Keratinocyte (primary cell): ENCODE measurements around the gene ABAT. TPM values are rescaled to one million over a fixed set of nuclear protein-coding genes. Genes with fewer than 3 reads are reported as not detected.

Source experiments
- DNase-seq: peaks from one replicate; pipeline ENCODE4 v3.0.0-alpha.2; 2011; ENCODE audit warnings: low read depth, missing footprints, low spot score
- FAIRE-seq: peaks from 2 replicates; lab custom pipeline; 2011; peaks lifted over from hg19 to GRCh38; lab: Jason Lieb, UNC
- H2AFZ ChIP-seq: 2 replicates; pipeline ENCODE4 v1.6.0; 2012; ENCODE audit warnings: low read length, control low read depth, inconsistent platforms; ENCODE audit not compliant: control insufficient read depth
- H3K27ac ChIP-seq: 2 replicates; pipeline ENCODE4 v1.5.1; 2011; ENCODE audit warnings: low read length; ENCODE audit not compliant: control insufficient read depth, insufficient read depth
- H3K27me3 ChIP-seq: 3 replicates; pipeline ENCODE4 v1.6.0; 2011; ENCODE audit warnings: low read length; ENCODE audit not compliant: control insufficient read depth, insufficient read depth; ENCODE audit errors: extremely low read depth
- H3K36me3 ChIP-seq, 2 experiments: 2 replicates in 1 of 2; 3 replicates in 1 of 2; pipeline ENCODE4 v1.5.1; 2011; ENCODE audit warnings: low read length in 2 of 2, mild to moderate bottlenecking in 1 of 2; ENCODE audit not compliant: control insufficient read depth in 2 of 2, insufficient read depth in 2 of 2; ENCODE audit errors: extremely low read depth in 1 of 2
- H3K4me1 ChIP-seq: 3 replicates; pipeline ENCODE4 v1.5.1; 2011; ENCODE audit warnings: low read length; ENCODE audit not compliant: control insufficient read depth, insufficient read depth; ENCODE audit errors: extremely low read depth
- H3K4me2 ChIP-seq: 3 replicates; pipeline ENCODE4 v1.6.0; 2011; ENCODE audit warnings: low read depth, low read length; ENCODE audit not compliant: control insufficient read depth, insufficient read depth; ENCODE audit errors: extremely low read depth
- H3K4me3 ChIP-seq, 3 experiments: fragments of 200-600 bp in 1 of 3; sonication (generic) in 1 of 3; 2 replicates in 2 of 3; 3 replicates in 1 of 3; pipeline ENCODE4 v1.5.1; 2011 to 2016; ENCODE audit warnings: low read length in 3 of 3, mild to moderate bottlenecking in 3 of 3, control low read depth in 2 of 3, inconsistent platforms in 1 of 3, low read depth in 1 of 3, mixed read lengths in 1 of 3, mixed run types in 1 of 3, moderate library complexity in 1 of 3; ENCODE audit not compliant: control insufficient read depth in 2 of 3, insufficient read depth in 2 of 3; ENCODE audit errors: extremely low read depth in 1 of 3
- H3K79me2 ChIP-seq: 2 replicates; pipeline ENCODE4 v1.6.0; 2012; ENCODE audit warnings: low read length; ENCODE audit not compliant: control insufficient read depth, insufficient read depth
- H3K9ac ChIP-seq: 3 replicates; pipeline ENCODE4 v1.6.0; 2011; ENCODE audit warnings: low read length; ENCODE audit not compliant: control insufficient read depth, insufficient read depth; ENCODE audit errors: extremely low read depth
- H3K9me1 ChIP-seq: 3 replicates; pipeline ENCODE4 v1.6.0; 2011; ENCODE audit warnings: low read length; ENCODE audit not compliant: control insufficient read depth, insufficient read depth; ENCODE audit errors: extremely low read depth
- H3K9me3 ChIP-seq: 2 replicates; pipeline ENCODE4 v1.5.1; 2012; ENCODE audit warnings: low read depth, low read length; ENCODE audit not compliant: control insufficient read depth
- H4K20me1 ChIP-seq: 3 replicates; pipeline ENCODE4 v1.6.0; 2011; ENCODE audit warnings: low read length; ENCODE audit not compliant: control insufficient read depth, insufficient read depth; ENCODE audit errors: extremely low read depth
- EZH2 ChIP-seq: IDR thresholded peaks from one replicate; pipeline ENCODE4 v1.6.1; 2012; ENCODE audit warnings: inconsistent platforms, mild to moderate bottlenecking, low read length, moderate library complexity
- dilution Hi-C: fragments of 300-500 bp; cut with MboI; formaldehyde crosslinking; loops from one replicate; pipeline ENCODE4 v1.7.0; 2020; ENCODE audit warnings: low sequenced_read_pairs; ENCODE audit not compliant: extremely low pct_ligation_motif_present
- polyA plus RNA-seq, 5 experiments: library from polyadenylated mRNA; depleted of rRNA in 3 of 5; stranded (reverse) in 3 of 5; stranded (forward) in 1 of 5; unstranded in 1 of 5; fragments of >200 nt; gene quantifications; 1 replicate in 1 of 5; 2 replicates in 3 of 5; 3 replicates in 1 of 5; pipeline versions ENCODE4 v1.2.1 to v1.2.3, GENCODE V29; 2011 to 2012; ENCODE audit warnings: missing spikeins in 2 of 5, low read depth in 1 of 5, low replicate concordance in 1 of 5
- TF ChIP-seq, protein P1 (sequence below), 3 experiments: IDR thresholded peaks in 1 of 3; conservative IDR thresholded peaks in 1 of 3; optimal IDR thresholded peaks in 1 of 3; 2 replicates in 2 of 3; 3 replicates in 1 of 3; pipeline versions ENCODE3 to v1.5.1; 2011; ENCODE audit warnings: low read length in 3 of 3, mild to moderate bottlenecking in 3 of 3, moderate library complexity in 2 of 3, control low read depth in 1 of 3, inconsistent platforms in 1 of 3; ENCODE audit not compliant: insufficient read depth in 2 of 3; ENCODE audit errors: extremely low read depth in 1 of 3

ABAT gene
- polyA plus RNA-seq, 1 donor (not counting 4 experiments of a cell fraction or from before 2014, with no cell fraction given), result 13.7 TPM

GRCh38 chr16:8753416-8754054 lies 79.1 kb downstream of the ABAT start:
- no peak for DNase-seq
- TF ChIP-seq, protein P1, sequence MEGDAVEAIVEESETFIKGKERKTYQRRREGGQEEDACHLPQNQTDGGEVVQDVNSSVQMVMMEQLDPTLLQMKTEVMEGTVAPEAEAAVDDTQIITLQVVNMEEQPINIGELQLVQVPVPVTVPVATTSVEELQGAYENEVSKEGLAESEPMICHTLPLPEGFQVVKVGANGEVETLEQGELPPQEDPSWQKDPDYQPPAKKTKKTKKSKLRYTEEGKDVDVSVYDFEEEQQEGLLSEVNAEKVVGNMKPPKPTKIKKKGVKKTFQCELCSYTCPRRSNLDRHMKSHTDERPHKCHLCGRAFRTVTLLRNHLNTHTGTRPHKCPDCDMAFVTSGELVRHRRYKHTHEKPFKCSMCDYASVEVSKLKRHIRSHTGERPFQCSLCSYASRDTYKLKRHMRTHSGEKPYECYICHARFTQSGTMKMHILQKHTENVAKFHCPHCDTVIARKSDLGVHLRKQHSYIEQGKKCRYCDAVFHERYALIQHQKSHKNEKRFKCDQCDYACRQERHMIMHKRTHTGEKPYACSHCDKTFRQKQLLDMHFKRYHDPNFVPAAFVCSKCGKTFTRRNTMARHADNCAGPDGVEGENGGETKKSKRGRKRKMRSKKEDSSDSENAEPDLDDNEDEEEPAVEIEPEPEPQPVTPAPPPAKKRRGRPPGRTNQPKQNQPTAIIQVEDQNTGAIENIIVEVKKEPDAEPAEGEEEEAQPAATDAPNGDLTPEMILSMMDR (optimal IDR thresholded peaks at IDR 0.05 in 1 of 3, IDR thresholded peaks at IDR 0.05 in 1 of 3, conservative IDR thresholded peaks at IDR 0.05 in 1 of 3; ENCODE audit: extremely low read depth in 1 of 3, insufficient read depth in 2 of 3, low read length in 3 of 3), result no peak
- no peak for TF ChIP-seq EZH2
- H3K27ac ChIP-seq, result no peak overlapping the region

GRCh38 chr16:8756755-8757154 lies 82.3 kb downstream of the ABAT start:
- H2AFZ ChIP-seq, result no peak overlapping the region
- H3K9me3 ChIP-seq, result no peaks in the 10 kb centered on the region
- no peak for TF ChIP-seq EZH2
- TF ChIP-seq, protein P1 (optimal IDR thresholded peaks at IDR 0.05 in 1 of 3, IDR thresholded peaks at IDR 0.05 in 1 of 3, conservative IDR thresholded peaks at IDR 0.05 in 1 of 3; ENCODE audit: extremely low read depth in 1 of 3, insufficient read depth in 2 of 3, low read length in 3 of 3), result no peak
- peaks cover 8% of the 10 kb centered on the region for H3K4me1 ChIP-seq
- H3K4me2 ChIP-seq, result no peak overlapping the region
- dilution Hi-C loops, result no loop called here
- DNase-seq (no peak), FAIRE-seq (no peak)
- no peak overlapping the region for H3K9ac ChIP-seq
- no peaks in the 10 kb centered on the region for H4K20me1 ChIP-seq
- H3K36me3 ChIP-seq, result peaks cover 0 to 6% of the 10 kb centered on the region in 2 experiments
- H3K9me1 ChIP-seq, result no peaks in the 10 kb centered on the region
- H3K4me3 ChIP-seq, result no peak overlapping the region
- H3K79me2 ChIP-seq, result no peaks in the 10 kb centered on the region
- H3K27ac ChIP-seq, result no peak overlapping the region
- no peaks in the 10 kb centered on the region for H3K27me3 ChIP-seq

More at GRCh38 chr16:8753416-8754054, 79.1 kb downstream of the ABAT start:
- no peaks in the 10 kb centered on the region for H3K27me3 ChIP-seq
- no peaks in the 10 kb centered on the region for H3K79me2 ChIP-seq
- peaks cover 12% of the 10 kb centered on the region for H3K4me1 ChIP-seq
- no peaks in the 10 kb centered on the region for H4K20me1 ChIP-seq
- peaks cover 0 to 8% of the 10 kb centered on the region in 2 experiments for H3K36me3 ChIP-seq
- H3K9ac ChIP-seq, result no peak overlapping the region
- H2AFZ ChIP-seq, result no peak overlapping the region
- no peak overlapping the region for H3K4me3 ChIP-seq
- no peak for FAIRE-seq
- no peaks in the 10 kb centered on the region for H3K9me3 ChIP-seq
- dilution Hi-C loops, result no loop called here
- no peak overlapping the region for H3K4me2 ChIP-seq
- H3K9me1 ChIP-seq, result no peaks in the 10 kb centered on the region
